Measurements from ENCODE around the gene RPL11.

- TF ChIP-seq CTCF (IDR thresholded peaks at IDR 0.05): no peak
- TF ChIP-seq POLR2A (IDR thresholded peaks at IDR 0.05): no peak
These were observed 10.4 kb downstream of the RPL11 start for GRCh38 chr1:23701996-23702395.
